Right cardiac atrium (tissue), 5 donors: ENCODE results near the gene TMEM26. TPM values are rescaled to one million over a fixed set of nuclear protein-coding genes. Genes with fewer than 3 reads are reported as not detected.

ENCODE experiments used
- ATAC-seq, 2 donors: fragments of 200-7000 bp; cut with Tn5 transposase; one replicate each; pipeline versions ENCODE4 v1.8.0 to v1.9.1; 2020; ENCODE audit warnings: moderate library complexity in 2 of 2, mild to moderate bottlenecking in 1 of 2
- DNase-seq, 3 donors: peaks; one replicate each; pipeline ENCODE4 v3.0.0-alpha.2; 2020
- H3K27ac ChIP-seq: one replicate; pipeline ENCODE4 v1.5.1; 2013; ENCODE audit warnings: mild to moderate bottlenecking, low read length, control low read depth, moderate library complexity
- H3K27me3 ChIP-seq: one replicate; pipeline ENCODE4 v1.6.1; 2013; ENCODE audit not compliant: control insufficient read depth, insufficient read depth
- H3K4me1 ChIP-seq: one replicate; pipeline ENCODE4 v1.6.1; 2013; ENCODE audit warnings: low read length; ENCODE audit not compliant: control insufficient read depth, insufficient read depth
- H3K4me3 ChIP-seq: one replicate; pipeline ENCODE4 v1.5.1; 2013; ENCODE audit warnings: low read length, control low read depth
- H3K9me3 ChIP-seq: one replicate; pipeline ENCODE4 v1.6.1; 2013; ENCODE audit warnings: low read length; ENCODE audit not compliant: control insufficient read depth
- WGBS: extraction: QIAGEN DNeasy Blood & Tissue Kit; methylation state at CpG from one replicate; pipeline ENCODE4 v1.1.7; 2013; 5-methylcytosine and 5-hydroxymethylcytosine counted together
- intact Hi-C, 4 donors: fragments of 100-400 bp; cut with DNase I; formaldehyde crosslinking; loops; one replicate each; pipeline versions ENCODE4 v1.11.0 to v1.14.0; 2022 to 2023
- polyA plus RNA-seq: library from polyadenylated mRNA; stranded (reverse); fragments of 200-250 nt; gene quantifications from one replicate; pipeline ENCODE4 v1.2.3, GENCODE V29; 2013
- total RNA-seq, 4 donors: library from RNA; stranded (reverse); fragmentation: NEBNext Ultra II Directional; extraction: Animal tissue kit (Norgen Biotek cat#: 25700); gene quantifications; one replicate each; pipeline ENCODE4 v1.2.1, GENCODE V29; 2021
- donor health status: healthy with polysubstance abuse.
- donor health status: DM: no; HTN: yes; CAD: no.
- donor health status: DM: no; HTN: no; CAD: no.
- donor health status: DM: no; HTN: yes; CAD: no; lungs with severe emphysema.
- donor health status: DM: yes; HTN: yes; CAD: no.

Gene TMEM26
- total and polyA plus RNA-seq, 5 donors = 0.14 to 0.43 (median 0.17) TPM; not detected in 1

DNA sequence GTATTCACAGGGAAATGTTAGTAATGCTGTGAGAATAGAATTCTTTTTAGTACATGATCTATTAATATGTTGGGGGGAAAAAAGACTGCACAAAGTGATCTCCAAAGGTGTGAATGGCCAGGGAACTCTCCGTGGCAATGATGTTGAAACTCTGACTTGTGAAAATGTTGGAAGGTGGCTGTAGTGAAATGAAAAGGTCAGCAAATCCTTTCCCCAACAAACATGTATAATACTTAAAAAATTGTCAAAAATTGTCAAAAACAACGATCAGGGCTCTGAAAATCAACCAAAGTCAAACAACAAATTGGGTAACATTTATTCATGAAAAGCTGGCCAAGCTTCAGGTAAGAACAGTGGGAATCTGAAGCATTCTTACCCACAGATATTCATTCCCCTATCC, 35.5 kb downstream of the TMEM26 start:
- WGBS = 67% methylated on average over 2 of the region's 2 CpGs
- intact Hi-C loops = no loop called here
- no peaks in the 10 kb centered on the region for H3K4me1 ChIP-seq
- no peaks in the 10 kb centered on the region for H3K27me3 ChIP-seq
- H3K9me3 ChIP-seq = no peaks in the 10 kb centered on the region
- ATAC-seq (no peak), DNase-seq (no peak)
- H3K4me3 ChIP-seq = no peak overlapping the region
- no peak overlapping the region for H3K27ac ChIP-seq

DNA sequence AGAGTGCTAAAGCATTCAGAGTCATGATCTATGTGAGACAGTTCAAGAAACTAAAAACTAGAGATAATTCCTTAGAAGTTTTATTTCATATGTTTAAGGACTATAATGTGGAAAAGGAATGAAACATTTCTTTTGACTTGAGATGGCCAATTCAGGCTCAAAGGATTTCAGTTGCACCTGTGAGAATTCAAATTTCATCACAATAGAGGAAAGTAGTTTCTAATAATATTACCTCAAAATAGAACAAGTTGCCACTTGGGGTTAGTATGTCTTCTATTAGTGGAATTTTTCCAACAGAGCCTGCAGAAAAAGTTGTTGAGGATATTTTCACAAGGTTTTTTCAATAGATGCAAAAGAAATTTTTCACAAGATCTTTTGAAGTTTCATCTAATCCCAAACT, 37.4 kb downstream of the TMEM26 start:
- no peaks in the 10 kb centered on the region for H3K9me3 ChIP-seq
- no peaks in the 10 kb centered on the region for H3K27me3 ChIP-seq
- no peak for DNase-seq
- intact Hi-C loops = no loop called here
- no peaks in the 10 kb centered on the region for H3K4me1 ChIP-seq
- ATAC-seq = no peak
- no peak overlapping the region for H3K27ac ChIP-seq
- H3K4me3 ChIP-seq = no peak overlapping the region

DNA sequence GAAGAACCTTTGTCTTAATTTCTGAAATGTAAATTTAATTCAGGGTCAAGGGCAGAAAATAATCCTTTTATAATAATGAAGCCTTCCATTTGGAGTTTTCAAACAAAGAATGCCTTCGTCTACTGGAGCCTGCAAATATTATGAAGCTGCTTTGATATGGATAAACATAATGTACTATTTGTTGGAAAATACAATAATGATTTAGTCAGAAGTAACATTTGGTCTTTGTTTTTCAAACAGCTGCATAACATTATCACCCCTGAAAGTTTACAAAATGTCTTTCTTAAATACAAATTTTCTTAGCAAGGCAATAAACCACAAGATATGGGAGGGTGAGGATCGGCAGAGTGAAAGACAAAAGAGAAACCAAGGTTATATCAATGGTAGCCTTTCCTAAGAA, 41.5 kb downstream of the TMEM26 start:
- no peaks in the 10 kb centered on the region for H3K4me1 ChIP-seq
- DNase-seq = no peak
- H3K9me3 ChIP-seq = no peaks in the 10 kb centered on the region
- no peak overlapping the region for H3K4me3 ChIP-seq
- no peak for ATAC-seq
- no peaks in the 10 kb centered on the region for H3K27me3 ChIP-seq
- 72% methylated on average over 2 of the region's 2 CpGs for WGBS
- intact Hi-C loops = no loop called here
- H3K27ac ChIP-seq = no peak overlapping the region

DNA sequence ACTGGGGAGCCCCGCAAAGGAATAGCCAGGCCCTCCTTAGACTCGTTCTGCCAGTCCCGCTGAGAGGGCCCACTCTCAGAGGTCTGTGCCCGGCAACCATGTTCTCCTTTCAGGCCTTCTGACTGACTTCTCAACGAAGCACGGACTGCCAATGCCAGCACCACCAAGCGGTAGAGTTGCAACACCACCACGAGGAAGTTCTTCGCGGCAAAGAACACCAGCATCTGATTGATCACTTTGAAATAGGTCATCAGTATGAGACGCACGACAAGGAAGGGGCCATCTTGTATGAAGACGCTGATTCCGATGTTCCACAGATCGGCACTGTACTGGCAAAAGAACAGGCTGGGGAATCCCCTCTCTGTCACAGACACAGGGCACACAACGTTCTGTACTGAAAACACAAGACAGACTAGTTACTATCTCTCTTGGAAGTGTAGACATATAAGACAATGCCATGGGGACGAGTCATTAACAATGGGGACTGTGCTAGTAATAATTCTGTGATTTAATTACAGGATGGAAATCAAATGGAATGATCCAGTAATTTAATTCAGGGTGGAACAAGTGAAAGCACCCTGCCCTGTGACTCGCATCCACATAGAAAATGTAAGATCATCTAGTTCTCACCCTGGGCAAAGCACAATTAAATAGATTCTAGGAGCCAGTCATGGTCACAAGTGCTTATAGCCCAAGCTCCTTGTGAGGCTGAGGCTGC, 42.7 kb downstream of the TMEM26 start:
- Histone ChIP-seq H3K4me1 (no peaks in the 10 kb centered on the region), H3K4me3 (no peak overlapping the region), H3K9me3 (no peaks in the 10 kb centered on the region), H3K27me3 (no peaks in the 10 kb centered on the region), H3K27ac (no peak overlapping the region)
- WGBS = 93% methylated on average over 18 of the region's 18 CpGs
- intact Hi-C loops = no loop called here
- ATAC-seq (no peak), DNase-seq (peak in 1 of 3 donors; percentile 24)

DNA sequence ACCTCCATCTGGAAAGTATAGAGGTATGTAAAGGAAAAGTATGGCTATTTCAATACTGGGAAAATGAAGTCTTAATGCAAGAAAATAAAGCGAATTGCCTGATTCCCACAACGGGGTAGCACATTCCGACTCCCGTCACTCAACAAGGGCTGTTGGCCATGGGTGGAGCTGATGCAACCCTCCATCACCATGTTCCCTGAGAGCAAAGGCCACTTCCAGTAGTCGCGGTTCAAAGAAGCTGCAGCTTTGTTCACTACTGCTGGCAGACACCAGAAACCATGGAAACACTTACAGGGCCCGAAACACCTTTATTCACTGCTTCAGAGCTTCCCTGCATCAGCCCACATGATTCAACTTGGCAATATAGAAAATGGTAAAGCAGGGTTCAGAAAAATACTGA, 44.0 kb downstream of the TMEM26 start:
- ATAC-seq (no peak), DNase-seq (no peak)
- Histone ChIP-seq H3K4me3 (no peak overlapping the region), H3K4me1 (no peaks in the 10 kb centered on the region), H3K9me3 (no peaks in the 10 kb centered on the region), H3K27ac (no peak overlapping the region), H3K27me3 (no peaks in the 10 kb centered on the region)
- intact Hi-C loops = no loop called here
- WGBS = 96% methylated on average over 7 of the region's 7 CpGs

DNA sequence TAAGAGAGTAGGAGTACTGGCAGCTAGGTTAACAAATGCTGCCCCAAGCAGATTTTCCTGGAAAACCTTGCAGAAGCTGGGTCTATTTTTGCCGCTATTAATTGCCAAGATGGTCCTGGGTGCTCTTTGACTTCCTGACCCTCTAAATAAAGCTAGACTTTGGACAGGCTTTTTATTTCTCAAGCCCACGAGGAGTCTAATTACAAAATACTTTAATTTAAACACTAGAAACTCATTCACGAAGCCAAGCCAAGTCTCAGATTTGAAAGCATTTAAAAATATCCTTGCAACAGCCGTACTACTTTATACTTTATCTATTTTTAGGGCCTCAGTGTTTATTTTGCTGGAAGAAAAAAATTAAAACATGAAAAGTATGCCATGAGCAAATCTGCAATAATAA, 45.1 kb downstream of the TMEM26 start:
- DNase-seq = no peak
- no peaks in the 10 kb centered on the region for H3K4me1 ChIP-seq
- intact Hi-C loops = no loop called here
- H3K27ac ChIP-seq = no peak overlapping the region
- 26% methylated on average over 4 of the region's 4 CpGs for WGBS
- ATAC-seq = no peak
- no peaks in the 10 kb centered on the region for H3K27me3 ChIP-seq
- no peak overlapping the region for H3K4me3 ChIP-seq
- H3K9me3 ChIP-seq = no peaks in the 10 kb centered on the region

DNA sequence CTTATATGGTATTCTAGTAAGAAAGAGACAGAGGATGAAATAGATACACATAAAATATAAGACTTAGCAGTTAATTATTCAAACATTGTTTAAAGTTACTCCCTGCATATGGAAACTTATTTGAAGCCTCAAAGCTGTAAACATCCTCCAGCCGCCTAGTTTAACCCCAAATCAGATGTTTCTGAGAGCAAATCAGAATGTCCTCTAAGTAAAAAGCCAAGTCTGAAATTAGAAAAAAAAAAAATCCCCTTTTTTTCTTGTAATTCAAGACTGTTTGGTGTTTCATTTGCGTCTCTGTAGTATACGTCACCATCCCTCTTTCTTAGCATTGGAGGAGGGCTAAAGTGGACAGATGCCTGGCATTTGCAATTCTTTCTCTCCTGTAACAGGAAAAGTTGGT, 46.4 kb downstream of the TMEM26 start:
- DNase-seq (no peak), ATAC-seq (no peak)
- no peaks in the 10 kb centered on the region for H3K27me3 ChIP-seq
- no peak overlapping the region for H3K27ac ChIP-seq
- 91% methylated on average over 3 of the region's 3 CpGs for WGBS
- H3K9me3 ChIP-seq = no peaks in the 10 kb centered on the region
- H3K4me3 ChIP-seq = no peak overlapping the region
- H3K4me1 ChIP-seq = no peaks in the 10 kb centered on the region
- intact Hi-C loops = no loop called here

DNA sequence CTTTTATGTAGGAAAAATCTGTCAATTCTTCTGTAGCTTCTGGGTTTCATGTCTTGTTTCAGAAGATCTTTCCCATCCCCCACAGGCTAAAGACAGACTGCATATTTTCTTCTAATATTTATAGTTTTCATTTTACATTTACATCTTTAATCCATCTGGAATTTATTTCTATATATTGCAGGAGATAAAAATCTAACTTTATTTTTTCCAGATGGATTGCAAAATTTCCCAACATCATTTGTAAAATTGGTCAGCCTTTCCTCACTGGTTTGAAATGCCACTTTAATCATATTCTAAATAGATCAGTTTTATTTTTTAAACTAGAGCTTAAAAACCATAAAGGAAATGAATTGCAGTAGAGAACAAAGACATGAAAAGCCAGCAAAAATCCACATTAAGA, 46.9 kb downstream of the TMEM26 start:
- H3K9me3 ChIP-seq = no peaks in the 10 kb centered on the region
- no peaks in the 10 kb centered on the region for H3K4me1 ChIP-seq
- H3K27ac ChIP-seq = no peak overlapping the region
- no peak overlapping the region for H3K4me3 ChIP-seq
- ATAC-seq = no peak
- intact Hi-C loops = no loop called here
- DNase-seq = no peak
- no peaks in the 10 kb centered on the region for H3K27me3 ChIP-seq

DNA sequence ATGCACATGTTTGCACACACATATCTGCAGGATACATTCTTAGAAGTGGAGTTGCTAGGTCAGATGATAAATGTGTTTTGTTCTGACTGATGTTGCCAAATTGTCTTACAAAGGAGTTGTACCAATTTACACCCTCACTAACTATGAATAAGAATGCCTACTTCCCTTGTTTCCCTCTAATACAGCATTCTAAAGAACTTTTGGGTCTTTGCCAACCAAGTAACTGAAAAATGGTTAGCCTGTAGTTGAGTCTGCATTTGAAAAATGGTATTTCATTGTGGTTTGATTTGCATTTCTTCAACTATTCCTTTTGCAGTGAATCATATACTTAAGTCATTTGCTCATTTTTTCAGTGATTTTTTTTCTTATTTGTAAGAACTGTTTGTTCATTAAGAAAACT, 48.4 kb downstream of the TMEM26 start:
- intact Hi-C loops = no loop called here
- Histone ChIP-seq H3K4me1 (no peaks in the 10 kb centered on the region), H3K27me3 (no peaks in the 10 kb centered on the region), H3K9me3 (no peaks in the 10 kb centered on the region), H3K4me3 (no peak overlapping the region), H3K27ac (no peak overlapping the region)
- ATAC-seq = no peak
- DNase-seq = no peak

DNA sequence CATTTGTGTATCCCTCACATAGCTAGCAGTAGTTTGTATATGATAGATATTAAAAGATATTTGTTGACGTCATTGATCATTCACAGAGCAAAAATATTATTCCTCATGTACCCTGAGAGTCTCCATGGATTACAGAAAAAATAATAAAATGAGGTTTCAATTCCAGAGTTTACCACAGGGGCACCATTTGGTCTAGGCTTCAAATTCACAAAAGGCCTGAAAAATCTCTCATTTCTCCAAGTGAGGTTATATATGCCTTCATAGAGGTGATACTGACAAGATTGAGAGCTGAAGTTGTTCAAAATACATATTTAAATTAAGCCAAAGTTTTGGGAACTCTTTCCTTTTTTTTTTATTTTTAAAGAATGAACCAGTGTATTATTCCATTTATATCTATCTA, 52.7 kb downstream of the TMEM26 start:
- Histone ChIP-seq H3K4me1 (no peaks in the 10 kb centered on the region), H3K27ac (no peak overlapping the region), H3K9me3 (no peaks in the 10 kb centered on the region), H3K27me3 (no peaks in the 10 kb centered on the region), H3K4me3 (no peak overlapping the region)
- intact Hi-C loops = no loop called here
- ATAC-seq = no peak
- no peak for DNase-seq
- WGBS = 96% methylated on average over 1 of the region's 1 CpG

DNA sequence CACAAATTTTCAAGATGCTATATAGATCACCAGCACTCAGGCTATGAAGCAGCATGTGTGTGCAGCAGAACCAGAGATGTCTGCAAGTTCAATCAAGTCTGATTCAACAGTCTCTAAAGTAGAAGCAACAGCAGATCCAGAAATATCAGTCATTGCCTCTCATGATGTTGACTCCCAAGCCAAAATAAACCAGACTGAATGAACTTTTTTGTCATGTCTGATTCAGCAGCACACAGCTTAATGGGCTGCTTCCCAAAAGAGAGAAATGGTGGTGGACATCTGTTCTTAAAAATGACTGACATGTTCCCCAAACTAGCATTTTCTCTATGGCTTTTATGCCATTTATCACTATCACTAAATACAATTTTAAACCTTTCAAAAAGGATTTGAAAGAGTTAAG, 53.8 kb downstream of the TMEM26 start:
- ATAC-seq (no peak), DNase-seq (no peak)
- Histone ChIP-seq H3K27me3 (no peaks in the 10 kb centered on the region), H3K27ac (no peak overlapping the region), H3K4me3 (no peak overlapping the region), H3K4me1 (no peaks in the 10 kb centered on the region), H3K9me3 (no peaks in the 10 kb centered on the region)
- intact Hi-C loops = no loop called here
